KMS-11 (cell line): ENCODE results near the gene CFAP74.

Experiments
- H2AFZ ChIP-seq: fragments of 200-600 bp; sonication (generic); 2 replicates; pipeline ENCODE4 v1.6.1; 2016; ENCODE audit warnings: antibody characterized with exemption, mixed run types, low read depth
- H3K27ac ChIP-seq: fragments of 200-600 bp; sonication (generic); 2 replicates; pipeline ENCODE4 v1.6.1; 2016; ENCODE audit warnings: mild to moderate bottlenecking, mixed run types
- H3K27me3 ChIP-seq: fragments of 200-600 bp; sonication (generic); 2 replicates; pipeline ENCODE4 v1.6.1; 2017; ENCODE audit warnings: mild to moderate bottlenecking, low read depth, mixed run types, moderate library complexity; ENCODE audit not compliant: insufficient read depth
- H3K36me3 ChIP-seq: fragments of 200-600 bp; sonication (generic); 2 replicates; pipeline ENCODE4 v1.6.1; 2017; ENCODE audit warnings: mild to moderate bottlenecking, mixed run types; ENCODE audit not compliant: insufficient read depth
- H3K4me1 ChIP-seq: fragments of 200-600 bp; sonication (generic); 2 replicates; pipeline ENCODE4 v1.6.1; 2016; ENCODE audit warnings: mild to moderate bottlenecking, low read depth, mixed run types; ENCODE audit not compliant: poor library complexity, severe bottlenecking
- H3K4me2 ChIP-seq: fragments of 200-600 bp; sonication (generic); 2 replicates; pipeline ENCODE4 v1.7.0; 2016; ENCODE audit warnings: mild to moderate bottlenecking, mixed run types
- H3K4me3 ChIP-seq: fragments of 200-600 bp; sonication (generic); IDR thresholded peaks from 2 replicates; pipeline ENCODE4 v1.6.1; 2017; ENCODE audit warnings: low read depth, low read length, mixed read lengths; ENCODE audit not compliant: insufficient read depth
- H3K79me2 ChIP-seq: fragments of 200-600 bp; sonication (generic); 2 replicates; pipeline ENCODE4 v1.6.1; 2016; ENCODE audit warnings: low read depth, mixed run types; ENCODE audit not compliant: insufficient read depth
- H3K9ac ChIP-seq: fragments of 200-600 bp; sonication (generic); 2 replicates; pipeline ENCODE4 v1.6.1; 2016; ENCODE audit warnings: mild to moderate bottlenecking, mixed run types
- H4K20me1 ChIP-seq: fragments of 200-600 bp; sonication (generic); 2 replicates; pipeline ENCODE4 v1.6.1; 2016; ENCODE audit warnings: mild to moderate bottlenecking, mixed run types; ENCODE audit not compliant: insufficient read depth
- CTCF ChIP-seq: fragments of 200-600 bp; sonication (generic); conservative IDR thresholded peaks from 2 replicates; pipeline ENCODE4 v1.6.1; 2017; ENCODE audit warnings: low read depth, mild to moderate bottlenecking, antibody characterized with exemption, low read length, moderate library complexity, mixed read lengths

The CFAP74 gene

GRCh38 chr1:1929102-1929638, 74.4 kb downstream of the CFAP74 start:
- H3K79me2 ChIP-seq = no peaks in the 10 kb centered on the region
- H2AFZ ChIP-seq = no peak overlapping the region
- H3K4me2 ChIP-seq = no peak overlapping the region
- no peaks in the 10 kb centered on the region for H4K20me1 ChIP-seq
- no peaks in the 10 kb centered on the region for H3K36me3 ChIP-seq
- TF ChIP-seq CTCF = no peak
- H3K27ac ChIP-seq = no peak overlapping the region
- H3K9ac ChIP-seq = no peak overlapping the region
- peaks cover 62% of the 10 kb centered on the region for H3K27me3 ChIP-seq
- H3K4me1 ChIP-seq = no peaks in the 10 kb centered on the region
- no peak overlapping the region for H3K4me3 ChIP-seq

DNA sequence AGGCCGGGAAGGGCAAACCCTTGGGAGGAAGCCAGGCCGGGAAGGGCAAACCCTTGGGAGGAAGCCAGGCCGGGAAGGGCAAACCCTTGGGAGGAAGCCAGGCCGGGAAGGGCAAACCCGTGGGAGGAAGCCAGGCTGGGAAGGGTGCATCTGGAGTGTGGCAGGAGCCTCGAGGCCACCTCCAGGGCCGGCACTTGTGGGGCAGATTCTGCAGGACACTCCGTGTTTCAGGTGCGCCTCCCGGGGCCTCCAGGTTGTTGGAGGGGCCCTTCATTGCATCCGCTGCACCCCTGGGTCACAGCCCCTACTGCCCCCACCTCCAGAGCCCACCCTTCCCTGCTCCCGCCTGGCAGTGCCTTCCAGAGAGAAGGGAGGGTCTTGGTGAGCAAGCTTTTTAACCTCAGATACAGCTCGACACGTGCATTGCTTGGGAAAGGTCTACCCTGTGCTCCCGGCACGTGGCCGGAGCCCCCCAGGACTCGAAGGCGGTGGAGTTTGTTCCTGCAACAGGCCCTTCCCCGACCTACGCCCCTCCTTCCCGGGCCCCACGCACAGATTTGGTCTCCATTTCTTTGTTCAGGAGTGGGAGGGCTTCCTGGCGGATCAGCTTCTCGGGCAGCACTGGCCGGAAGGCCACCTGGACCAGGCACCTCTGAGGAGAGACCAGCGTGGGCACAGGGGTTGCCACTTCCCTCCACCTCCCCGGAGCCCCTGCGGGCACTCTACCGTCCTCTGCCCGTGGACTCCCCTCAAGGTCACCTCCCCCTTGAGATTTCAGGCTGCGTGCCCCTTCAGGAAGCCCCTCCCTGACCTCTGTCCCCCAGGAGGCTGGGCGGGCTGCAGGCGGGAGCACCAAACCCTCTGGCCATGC, 75.1 kb downstream of the CFAP74 start:
- Histone ChIP-seq H3K4me2 (no peak overlapping the region), H3K27me3 (peaks cover 60% of the 10 kb centered on the region), H3K4me1 (no peaks in the 10 kb centered on the region), H2AFZ (no peak overlapping the region), H3K79me2 (no peaks in the 10 kb centered on the region), H3K27ac (no peak overlapping the region), H3K4me3 (no peak overlapping the region), H3K36me3 (no peaks in the 10 kb centered on the region), H3K9ac (no peak overlapping the region), H4K20me1 (no peaks in the 10 kb centered on the region)
- no peak for TF ChIP-seq CTCF

DNA sequence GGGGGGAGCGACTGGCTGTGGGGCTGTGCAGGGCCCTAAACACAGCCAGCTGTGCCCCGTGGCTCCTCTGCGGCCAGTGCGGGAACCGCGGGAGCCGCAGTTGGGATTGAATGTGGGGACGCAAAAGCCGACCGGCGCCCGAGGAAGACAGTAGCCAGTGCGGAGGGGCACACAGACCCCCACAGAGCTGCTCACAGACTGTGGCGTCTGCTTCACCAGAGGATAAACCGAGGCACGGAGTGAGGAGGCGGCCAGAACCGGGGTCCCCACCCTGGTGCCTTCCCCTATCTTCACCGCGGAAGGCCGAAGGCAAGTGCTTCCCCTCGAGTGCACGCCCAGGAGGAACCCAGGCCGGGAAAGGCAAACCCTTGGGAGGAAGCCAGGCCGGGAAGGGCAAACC, 75.8 kb downstream of the CFAP74 start:
- Histone ChIP-seq H3K4me2 (no peak overlapping the region), H3K27ac (no peak overlapping the region), H3K9ac (no peak overlapping the region), H2AFZ (no peak overlapping the region), H4K20me1 (no peaks in the 10 kb centered on the region), H3K4me1 (no peaks in the 10 kb centered on the region), H3K4me3 (no peak overlapping the region), H3K79me2 (no peaks in the 10 kb centered on the region), H3K36me3 (no peaks in the 10 kb centered on the region), H3K27me3 (peaks cover 61% of the 10 kb centered on the region)
- TF ChIP-seq CTCF = no peak

DNA sequence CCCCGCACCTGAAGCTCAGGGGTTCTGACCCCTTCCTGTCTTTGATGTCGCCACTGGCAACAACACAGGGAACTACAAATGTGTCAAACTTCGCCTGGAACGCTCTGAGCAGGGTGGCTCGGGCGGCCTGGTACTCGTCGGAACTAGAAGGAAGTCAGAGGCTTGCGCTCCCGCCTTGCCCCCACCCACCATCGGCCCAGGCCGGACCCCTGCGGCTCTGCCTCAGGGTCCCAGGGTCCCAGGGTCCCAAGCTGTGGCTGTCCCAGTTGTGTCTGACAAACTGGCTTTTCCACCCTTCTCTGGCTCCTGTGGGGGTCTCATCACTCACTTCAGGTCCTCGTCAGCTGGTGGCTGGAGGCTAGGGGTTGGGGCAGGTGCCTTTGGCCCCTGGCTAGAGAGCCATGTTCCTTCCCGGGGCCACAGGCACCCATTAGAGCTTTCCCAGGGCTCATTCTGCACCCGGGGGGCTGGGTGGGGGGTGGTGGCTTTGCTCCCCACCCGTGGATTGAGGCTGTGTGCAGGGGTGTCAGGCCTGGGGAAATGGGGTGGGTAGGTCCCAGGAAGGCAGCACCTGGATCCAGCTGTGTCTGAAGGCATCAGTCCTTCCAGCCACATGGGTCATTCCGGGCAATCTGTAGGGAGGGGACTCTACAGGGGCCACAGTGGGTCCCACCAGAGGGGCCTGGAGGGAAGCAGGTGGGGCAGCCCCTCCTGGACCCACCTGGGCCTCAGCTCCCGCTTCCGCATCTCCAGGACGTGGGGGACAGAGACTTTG, 76.5 kb downstream of the CFAP74 start:
- Histone ChIP-seq H4K20me1 (no peaks in the 10 kb centered on the region), H3K9ac (no peak overlapping the region), H3K4me2 (no peak overlapping the region), H3K4me3 (no peak overlapping the region), H3K27ac (no peak overlapping the region), H3K36me3 (no peaks in the 10 kb centered on the region), H3K27me3 (peaks cover 60% of the 10 kb centered on the region), H2AFZ (no peak overlapping the region), H3K79me2 (no peaks in the 10 kb centered on the region), H3K4me1 (no peaks in the 10 kb centered on the region)
- TF ChIP-seq CTCF = no peak
